Activated CD8-positive, alpha-beta memory T cell treated with anti-CD3 and anti-CD28 coated beads, Interleukin-2, amount 50 U/mL, for 24 hours (primary cell): ENCODE measurements around the gene ZC2HC1B.

Experiments
- DNase-seq: peaks from one replicate; pipeline ENCODE4 v3.0.0-alpha.2; 2020; ENCODE audit errors: extremely low read depth

ZC2HC1B gene

GRCh38 chr6:143961886-143962878 lies 97.9 kb downstream of the ZC2HC1B start:
- no peak for DNase-seq

DNA sequence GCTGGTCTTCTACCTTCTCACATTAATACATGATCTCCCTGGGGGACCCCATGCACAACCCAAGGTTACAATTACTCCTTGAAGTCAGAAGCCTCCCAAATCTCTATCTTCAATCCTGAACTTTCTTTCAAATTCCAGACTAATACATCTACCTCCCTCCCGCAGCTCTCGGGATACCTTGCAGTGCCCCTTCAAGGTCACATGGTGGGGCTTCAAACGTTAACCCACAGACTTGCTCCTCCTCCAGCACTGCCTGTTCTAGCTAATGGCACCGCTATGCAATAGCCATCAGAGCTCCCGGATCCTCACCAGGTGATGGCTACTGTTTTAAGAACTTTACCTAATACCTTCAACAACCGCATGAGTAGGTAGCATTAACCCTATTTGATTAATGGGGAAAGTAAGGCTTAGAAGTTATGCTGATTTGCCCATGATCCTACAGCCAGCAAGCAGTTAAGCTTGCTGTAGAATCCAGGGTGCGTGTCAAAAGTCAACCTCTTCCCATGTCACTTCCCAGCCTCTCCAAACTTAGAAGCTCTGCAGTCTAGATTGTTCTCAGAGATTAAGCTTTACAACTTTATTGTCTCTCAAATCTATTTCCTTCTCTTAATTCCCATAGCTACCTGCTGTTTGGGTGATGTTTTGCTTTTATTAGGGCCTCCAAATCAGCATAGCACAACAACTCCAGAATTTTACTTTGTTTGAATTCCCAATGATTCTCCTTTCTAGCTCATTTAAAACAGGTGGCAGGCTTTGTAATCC lies 99.1 kb downstream of the ZC2HC1B start:
- DNase-seq = no peak

DNA sequence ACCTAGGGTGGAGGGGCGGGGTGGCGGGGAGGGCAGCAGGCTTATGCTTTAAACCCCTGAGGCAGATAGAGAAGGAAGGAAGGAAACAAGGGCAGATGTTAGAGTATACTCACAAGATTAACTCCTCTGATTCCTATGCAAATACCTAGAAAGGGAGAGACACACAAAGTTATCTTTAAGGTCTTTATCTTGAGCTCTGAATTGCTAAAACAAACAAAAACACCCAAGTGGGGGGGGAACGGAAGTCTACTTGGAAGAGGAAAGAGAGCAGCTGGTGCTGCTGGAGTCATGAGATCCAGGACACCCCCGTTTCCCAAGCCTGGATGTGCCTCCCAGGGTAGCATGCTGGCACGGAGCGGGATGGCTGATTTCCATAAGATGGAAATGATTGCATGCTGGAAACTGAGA lies 100.4 kb downstream of the ZC2HC1B start:
- DNase-seq = no peak

GRCh38 chr6:143965503-143966171 lies 101.4 kb downstream of the ZC2HC1B start:
- no peak for DNase-seq

GRCh38 chr6:143966312-143966711 lies 102.0 kb downstream of the ZC2HC1B start:
- DNase-seq = no peak

GRCh38 chr6:143967706-143968376 lies 103.6 kb downstream of the ZC2HC1B start:
- no peak for DNase-seq

GRCh38 chr6:143969077-143969476 lies 104.8 kb downstream of the ZC2HC1B start:
- no peak for DNase-seq

DNA sequence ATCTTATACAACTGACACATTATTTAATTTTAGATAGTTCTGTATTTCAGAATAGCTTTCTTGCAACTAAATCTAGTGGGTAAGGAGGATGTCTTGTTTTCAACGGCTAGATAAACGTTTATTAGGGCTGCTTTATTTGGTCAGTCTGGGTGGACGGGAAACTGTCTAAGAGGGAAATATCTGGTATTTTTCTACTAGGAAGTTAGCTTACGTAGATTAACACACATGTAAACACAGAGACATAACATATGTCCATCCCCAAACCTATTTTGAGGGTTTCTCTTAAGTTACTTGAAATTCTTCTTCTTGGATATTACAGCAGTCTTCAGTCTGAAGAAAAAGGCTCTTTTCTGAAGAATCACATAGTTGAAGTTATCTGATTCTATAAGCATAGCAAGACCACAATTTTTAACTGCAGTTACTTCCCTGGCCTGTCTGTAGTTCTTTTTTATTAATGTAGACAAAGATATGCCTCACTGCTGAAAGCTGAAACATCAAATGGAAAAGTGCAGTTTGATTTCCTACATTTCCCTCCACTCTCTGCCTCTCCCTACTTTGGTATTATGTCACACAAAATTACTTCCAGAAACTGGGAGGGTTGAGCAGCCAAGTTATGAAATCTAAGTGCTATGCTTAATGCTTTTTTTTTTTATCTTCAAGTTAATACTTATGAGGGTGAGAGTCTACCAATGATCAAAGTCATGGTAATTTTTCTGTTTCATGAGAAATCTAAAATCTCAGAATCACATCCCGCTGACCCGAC lies 106.4 kb downstream of the ZC2HC1B start:
- no peak for DNase-seq

- no peak for DNase-seq
Measured at GRCh38 chr6:143971482-143972205, 107.4 kb downstream of the ZC2HC1B start.

- no peak for DNase-seq
Measured at GRCh38 chr6:143973097-143973966, 109.1 kb downstream of the ZC2HC1B start.

GRCh38 chr6:143974089-143974488 lies 109.8 kb downstream of the ZC2HC1B start:
- no peak for DNase-seq

- no peak for DNase-seq
Measured at GRCh38 chr6:143976806-143977349, 112.6 kb downstream of the ZC2HC1B start.

GRCh38 chr6:143980921-143981320 lies 116.6 kb downstream of the ZC2HC1B start:
- no peak for DNase-seq

- no peak for DNase-seq
Measured at GRCh38 chr6:143982968-143983367, 118.7 kb downstream of the ZC2HC1B start.

GRCh38 chr6:143984666-143985065 lies 120.4 kb downstream of the ZC2HC1B start:
- no peak for DNase-seq

DNA sequence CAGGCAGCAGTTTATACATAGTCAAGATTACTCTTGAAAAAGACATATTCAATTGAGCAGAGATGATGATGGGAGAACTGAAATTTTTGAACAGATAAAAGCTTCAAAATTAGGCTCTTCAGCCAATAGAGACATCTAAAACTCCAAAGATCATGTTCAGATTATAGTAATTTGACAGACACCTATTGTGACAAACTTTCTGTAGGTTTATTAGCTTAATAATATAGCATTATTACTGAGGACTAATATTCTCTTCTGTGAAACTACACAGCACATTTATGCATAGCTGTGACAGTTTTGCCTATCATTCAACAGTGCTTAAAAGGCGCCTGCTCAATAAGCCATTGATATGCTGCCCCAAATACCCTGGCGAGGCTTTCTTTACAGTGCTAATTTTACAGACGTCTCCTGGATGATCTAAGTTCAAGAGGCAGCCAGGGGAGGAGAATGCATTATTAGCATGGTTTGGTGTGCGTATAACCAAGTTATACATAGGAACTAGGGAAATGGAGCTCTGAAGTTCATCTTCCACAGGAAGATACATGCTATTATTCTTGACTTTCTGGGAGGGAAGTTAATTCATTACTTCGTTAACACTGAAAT lies 122.3 kb downstream of the ZC2HC1B start:
- no peak for DNase-seq
